ENCODE measurements around the gene ORM1.
A peak's percentile ranks its signal among the peaks of the same experiment; 100 is the strongest.

Gene ORM1

DNA sequence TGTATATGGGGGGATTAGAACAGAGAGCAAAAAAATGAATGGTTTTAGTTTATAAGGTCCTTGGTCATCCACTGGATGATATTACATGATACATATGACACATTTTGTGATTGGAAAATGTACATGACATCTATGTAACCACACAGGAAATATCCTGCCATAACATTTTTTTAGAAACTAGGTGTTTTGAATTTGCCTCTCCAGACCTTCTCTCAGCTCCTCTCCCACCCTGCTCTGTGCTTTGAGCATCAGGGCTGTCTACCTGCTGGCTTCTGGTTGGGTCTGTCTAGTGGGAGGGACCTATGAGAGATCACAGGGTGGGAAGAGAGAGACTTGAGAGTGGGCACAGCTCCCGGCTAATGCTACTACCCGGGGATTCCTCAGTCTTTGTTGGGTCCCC is 40.5 kb downstream of the ORM1 start:
- no peak for TF ChIP-seq ZNF274 (IDR thresholded peaks at IDR 0.05; ENCODE audit: low read depth, low read length)
- H3K4me3 ChIP-seq (ENCODE audit: low read length), result no peak overlapping the region

DNA sequence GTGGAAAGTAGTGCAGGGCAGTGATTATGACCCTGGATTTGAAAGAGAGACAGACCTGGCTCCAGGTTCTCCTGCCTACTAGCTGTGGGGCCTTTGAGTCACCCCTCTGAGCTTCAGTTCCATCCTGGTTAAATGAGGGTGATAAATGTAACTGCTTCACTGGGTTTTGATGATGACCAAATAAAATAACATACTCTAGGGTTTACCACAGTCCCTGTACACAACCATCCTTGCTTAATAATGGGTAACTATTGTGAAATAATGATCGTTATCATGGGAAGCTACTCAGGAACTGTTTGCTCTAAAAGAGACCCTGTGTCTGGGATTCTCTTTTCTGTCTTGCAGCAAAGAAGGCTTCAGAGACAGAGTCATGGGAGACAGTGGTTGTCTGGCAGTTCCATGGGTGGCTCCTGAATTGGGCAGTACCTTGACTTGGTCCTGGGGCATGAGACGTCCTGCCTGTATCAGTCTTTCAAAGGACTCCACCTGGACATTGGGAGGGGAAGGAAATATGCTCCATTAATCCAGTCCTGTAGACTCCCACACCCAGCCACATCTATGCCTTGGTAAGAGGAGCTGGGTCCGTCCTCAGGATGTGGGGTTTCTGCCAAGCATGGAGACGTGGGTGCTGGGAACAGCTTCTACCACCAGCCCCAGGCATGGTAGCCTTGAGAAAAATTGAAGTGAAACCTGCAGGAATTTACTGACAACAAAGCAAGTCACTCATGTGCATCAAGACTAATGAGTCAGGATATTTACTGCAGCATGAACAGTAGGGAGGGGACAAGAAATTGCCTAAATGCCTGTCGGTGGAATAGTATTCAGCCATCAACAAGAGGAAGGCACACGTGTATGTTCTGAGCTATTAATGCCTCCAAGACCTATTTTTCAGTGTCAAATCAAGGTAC is 41.5 kb downstream of the ORM1 start:
- no peak for TF ChIP-seq ZNF274 (IDR thresholded peaks at IDR 0.05; ENCODE audit: low read depth, low read length)
- H3K4me3 ChIP-seq (ENCODE audit: low read length), result no peak overlapping the region

DNA sequence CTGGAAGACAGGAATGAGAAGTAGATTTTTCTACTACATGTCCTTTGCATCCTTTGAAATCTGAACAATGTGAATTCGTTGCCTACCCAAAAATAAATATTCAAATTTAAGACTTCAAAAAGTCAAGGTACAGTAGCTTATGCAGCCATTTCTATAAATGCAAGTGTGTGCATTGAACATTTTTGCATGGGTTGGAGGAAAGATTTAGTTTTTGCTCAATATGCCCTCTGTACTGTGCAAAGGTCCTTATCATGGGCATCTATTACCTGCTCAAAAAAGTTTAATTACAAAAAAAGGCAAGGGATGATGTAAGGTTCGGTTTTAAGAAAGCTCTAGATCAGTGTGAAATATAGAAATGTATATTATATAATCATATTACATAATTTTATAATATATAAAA is 42.3 kb downstream of the ORM1 start:
- no peak overlapping the region for H3K4me3 ChIP-seq (ENCODE audit: low read length)
- no peak for TF ChIP-seq ZNF274 (IDR thresholded peaks at IDR 0.05; ENCODE audit: low read depth, low read length)

DNA sequence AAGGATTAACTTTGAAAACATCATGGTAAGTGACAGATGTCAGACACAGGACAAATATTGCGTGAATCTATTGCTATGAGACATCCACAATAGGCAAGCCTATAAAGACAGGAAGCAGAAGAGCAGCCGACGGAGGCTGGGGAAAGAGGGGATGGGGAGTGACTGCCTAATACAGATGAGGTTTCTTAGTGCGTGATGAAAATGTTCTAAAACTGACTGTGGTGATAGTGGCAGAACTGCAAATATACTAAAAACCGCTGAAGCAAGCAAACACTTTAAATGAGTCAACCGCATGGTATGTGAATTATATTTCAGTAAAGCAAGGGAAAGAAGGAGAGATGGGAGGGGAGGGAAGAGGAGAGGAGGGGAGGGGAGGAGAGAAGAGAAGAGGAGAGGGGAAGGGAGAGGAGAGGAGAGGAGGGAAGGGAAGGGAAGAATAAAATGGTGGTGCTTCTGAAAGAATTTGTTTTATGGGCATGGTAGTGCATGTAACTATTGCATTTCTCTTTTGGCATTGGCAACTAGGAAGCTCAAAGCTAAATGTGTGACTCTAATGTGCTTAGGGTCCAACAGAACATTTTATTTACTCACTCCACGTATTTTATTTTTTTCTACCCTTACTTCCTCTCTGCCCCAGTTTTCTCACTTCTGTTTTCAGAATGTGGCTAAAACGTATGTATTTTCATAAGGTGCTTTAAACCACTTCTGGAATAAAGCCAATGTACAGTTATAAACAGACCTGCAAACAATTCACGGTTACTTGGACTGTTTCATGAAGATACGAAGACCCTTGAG is 43.6 kb downstream of the ORM1 start:
- peak overlapping the region; percentile 37; the same call in 1 of the 2 replicates for H3K4me3 ChIP-seq (ENCODE audit: low read length)
- TF ChIP-seq ZNF274 (IDR thresholded peaks at IDR 0.05; ENCODE audit: low read depth, low read length), result no peak

DNA sequence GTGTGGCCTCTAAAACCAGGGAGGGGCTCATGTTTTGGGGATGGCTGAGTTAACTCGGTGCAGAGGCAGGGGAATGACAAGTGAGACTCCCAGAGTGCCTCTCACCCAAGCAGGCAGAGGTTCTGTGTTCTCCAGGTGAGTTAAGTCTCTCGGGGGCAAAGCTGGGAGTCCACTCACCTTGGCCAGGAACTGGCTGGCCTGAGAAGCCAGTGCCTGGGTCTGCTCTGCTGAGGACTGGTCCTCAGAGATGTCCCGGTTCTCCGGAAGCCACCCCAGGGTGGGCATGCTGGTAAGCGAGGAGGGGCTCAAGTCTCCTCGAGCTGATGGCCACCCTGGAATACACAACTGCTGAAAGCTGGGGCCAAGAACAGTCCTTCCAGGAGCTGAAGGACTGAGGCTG is 44.5 kb downstream of the ORM1 start:
- no peak for TF ChIP-seq ZNF274 (IDR thresholded peaks at IDR 0.05; ENCODE audit: low read depth, low read length)
- peak overlapping the region; percentile 50; the same call in 1 of the 2 replicates for H3K4me3 ChIP-seq (ENCODE audit: low read length)

DNA sequence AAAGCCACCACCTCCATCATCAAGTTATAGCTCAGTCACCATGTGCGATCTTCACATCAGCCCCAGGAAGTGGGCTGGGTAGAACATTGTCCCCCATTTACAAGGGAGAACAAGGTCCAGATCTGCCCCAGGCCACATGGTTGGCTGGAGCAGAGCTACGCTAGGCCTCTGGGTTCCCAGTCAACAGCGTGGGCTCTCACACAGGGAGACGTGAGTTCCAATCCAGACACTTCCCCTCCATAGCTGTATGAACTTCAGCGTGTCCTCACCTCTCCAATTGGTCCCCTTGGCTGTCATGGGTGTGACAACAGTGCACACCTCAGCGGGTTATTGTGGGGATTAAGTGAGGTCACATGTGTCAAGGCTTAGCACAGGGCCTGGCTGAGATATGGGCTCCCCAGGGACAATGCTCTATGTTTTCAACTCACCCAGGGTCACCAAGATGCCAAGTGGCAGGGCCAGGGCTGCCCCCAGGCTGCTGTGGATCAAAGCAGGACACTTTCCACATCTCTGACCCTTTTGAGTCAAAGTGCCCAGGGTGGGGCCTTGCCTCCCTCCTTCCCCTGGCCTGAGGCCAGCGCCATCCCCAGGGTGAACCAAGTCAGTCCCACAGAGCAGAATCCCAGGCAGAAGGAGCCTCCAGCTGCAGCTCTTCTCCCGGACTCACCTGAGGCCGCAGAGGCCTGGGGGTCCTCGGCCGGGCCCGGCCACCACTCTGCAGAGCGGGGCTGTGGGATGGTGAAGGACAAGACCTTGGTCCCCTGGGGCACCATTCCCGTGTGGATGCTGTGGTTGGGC is 45.1 kb downstream of the ORM1 start:
- no peak for TF ChIP-seq ZNF274 (IDR thresholded peaks at IDR 0.05; ENCODE audit: low read depth, low read length)
- H3K4me3 ChIP-seq (ENCODE audit: low read length), result no peak overlapping the region

DNA sequence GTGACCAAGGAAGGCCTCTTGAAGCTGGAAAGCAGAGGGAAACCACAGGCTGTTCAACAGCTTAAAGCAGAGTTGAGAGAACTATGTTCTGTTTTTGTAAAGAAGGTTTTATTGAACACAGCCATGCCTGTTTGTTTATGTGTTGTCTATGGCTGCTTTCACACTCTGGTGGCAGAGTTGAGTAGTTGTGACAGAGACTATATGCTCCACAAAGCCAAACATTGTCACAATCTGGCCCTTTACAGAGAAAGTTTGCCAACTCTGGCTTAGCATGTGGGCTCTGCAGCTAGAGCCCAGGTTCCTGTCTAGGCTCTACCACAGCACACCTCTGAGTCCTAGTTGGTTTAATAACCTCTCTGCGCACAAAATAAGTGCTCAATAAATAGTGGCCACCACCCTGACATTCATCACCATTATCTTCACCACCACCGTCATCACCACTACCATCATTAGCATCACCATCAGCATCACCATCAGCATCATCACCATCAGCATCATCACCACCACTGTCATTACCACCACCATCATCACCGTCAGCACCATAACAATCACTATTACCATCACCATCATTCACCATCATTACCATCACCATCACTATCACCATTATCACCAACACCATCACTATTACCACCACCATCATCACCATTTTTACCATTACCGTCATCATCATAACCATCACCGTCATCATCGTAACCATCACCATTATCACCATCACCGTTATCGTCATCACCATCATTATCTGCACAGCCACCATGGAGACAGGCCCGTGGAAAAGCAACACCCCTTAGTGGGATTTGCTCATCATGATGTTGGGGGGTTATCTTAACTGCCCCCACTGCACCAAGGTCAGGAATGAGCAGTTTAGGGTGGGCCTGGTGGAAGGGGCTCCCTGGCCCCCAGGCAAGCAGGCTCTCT is 46.6 kb downstream of the ORM1 start:
- no peak overlapping the region for H3K4me3 ChIP-seq (ENCODE audit: low read length)
- no peak for TF ChIP-seq ZNF274 (IDR thresholded peaks at IDR 0.05; ENCODE audit: low read depth, low read length)

DNA sequence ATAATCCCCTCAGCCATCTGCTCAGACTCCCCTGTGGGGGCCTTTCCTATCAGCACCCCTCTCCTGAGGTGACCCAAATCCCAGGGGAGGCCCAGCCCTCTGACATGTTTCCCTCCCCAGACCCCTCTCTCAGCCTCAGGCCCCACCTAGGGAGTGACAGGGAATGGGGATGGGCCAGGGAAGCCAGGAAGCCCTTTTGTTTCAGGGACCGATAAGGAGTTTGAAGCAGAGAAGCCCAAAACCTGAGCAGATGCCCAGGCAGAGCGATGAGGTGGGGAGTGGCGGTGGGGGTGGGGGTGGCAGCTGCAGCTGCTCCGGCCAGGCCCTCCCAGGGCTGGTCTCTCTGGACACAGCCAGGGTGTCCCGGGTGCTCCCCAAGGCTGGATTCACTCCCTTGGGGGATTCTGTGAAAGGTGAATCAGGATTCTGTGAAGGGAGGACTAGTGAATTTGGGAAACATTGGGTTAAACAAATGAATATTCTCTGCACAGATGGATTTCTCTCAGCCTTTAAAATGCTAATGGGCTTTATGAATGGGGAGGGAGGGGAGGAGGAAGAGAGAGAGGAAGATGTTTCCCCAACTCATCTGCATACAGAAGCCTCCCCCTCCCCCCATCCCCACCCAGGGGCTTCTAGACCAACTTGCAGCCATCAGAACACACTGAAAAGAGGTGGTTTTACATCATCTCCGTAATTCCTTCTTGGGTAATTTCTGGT is 47.5 kb downstream of the ORM1 start:
- no peak for TF ChIP-seq ZNF274 (IDR thresholded peaks at IDR 0.05; ENCODE audit: low read depth, low read length)
- no peak overlapping the region for H3K4me3 ChIP-seq (ENCODE audit: low read length)

DNA sequence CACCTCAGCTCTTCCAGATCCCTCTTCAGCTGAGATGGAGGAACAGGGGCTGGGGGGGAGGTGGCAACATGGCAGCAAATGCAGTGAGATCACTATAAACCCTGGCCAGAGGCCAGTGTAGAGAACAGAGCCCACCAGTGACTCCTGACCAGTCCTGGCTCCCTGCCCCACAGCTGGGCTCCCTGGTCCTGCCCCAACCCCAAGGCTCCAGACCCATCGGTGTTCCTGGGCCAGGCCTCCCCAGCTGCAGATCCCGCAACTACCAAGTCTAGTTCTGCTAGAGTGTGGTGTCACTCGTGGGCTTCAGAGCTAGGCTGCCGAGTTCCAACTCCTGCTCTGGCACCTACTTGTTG is 48.0 kb downstream of the ORM1 start:
- no peak for TF ChIP-seq ZNF274 (IDR thresholded peaks at IDR 0.05; ENCODE audit: low read depth, low read length)

DNA sequence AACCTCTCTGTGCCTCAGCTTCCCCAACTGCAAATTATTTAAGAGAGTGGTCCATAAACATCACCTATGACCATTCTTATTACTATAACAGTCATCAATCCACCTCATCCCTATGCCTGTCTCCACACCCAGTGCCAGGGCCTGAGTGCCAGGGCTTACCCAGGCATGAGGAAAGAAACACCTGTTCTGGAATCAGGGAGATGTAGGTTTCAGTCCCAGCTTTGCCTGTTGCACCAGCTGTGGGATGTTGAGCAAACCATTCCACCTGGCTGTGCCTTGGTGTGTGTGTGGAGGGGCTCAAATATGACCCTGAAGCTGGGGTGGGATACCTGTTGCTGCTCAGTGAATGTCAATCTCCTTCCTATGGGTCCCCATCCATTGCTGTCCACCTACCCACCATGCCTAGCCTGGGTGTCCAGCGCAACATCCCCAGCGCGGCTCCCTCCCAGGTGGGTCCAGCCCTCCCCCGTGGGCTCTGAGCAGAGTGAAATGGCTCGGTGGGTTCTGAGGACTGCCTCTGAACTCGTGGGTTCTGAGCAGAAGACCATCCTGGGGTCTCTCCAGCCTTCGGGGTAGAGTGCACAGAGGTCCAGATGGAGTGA is 48.5 kb downstream of the ORM1 start:
- TF ChIP-seq ZNF274 (IDR thresholded peaks at IDR 0.05; ENCODE audit: low read depth, low read length), result no peak
- no peak overlapping the region; the same call in 1 of the 2 replicates for H3K4me3 ChIP-seq (ENCODE audit: low read length)

More for the DNA sequence above, 48.0 kb downstream of the ORM1 start:
- no peak overlapping the region for H3K4me3 ChIP-seq (ENCODE audit: low read length)

DNA sequence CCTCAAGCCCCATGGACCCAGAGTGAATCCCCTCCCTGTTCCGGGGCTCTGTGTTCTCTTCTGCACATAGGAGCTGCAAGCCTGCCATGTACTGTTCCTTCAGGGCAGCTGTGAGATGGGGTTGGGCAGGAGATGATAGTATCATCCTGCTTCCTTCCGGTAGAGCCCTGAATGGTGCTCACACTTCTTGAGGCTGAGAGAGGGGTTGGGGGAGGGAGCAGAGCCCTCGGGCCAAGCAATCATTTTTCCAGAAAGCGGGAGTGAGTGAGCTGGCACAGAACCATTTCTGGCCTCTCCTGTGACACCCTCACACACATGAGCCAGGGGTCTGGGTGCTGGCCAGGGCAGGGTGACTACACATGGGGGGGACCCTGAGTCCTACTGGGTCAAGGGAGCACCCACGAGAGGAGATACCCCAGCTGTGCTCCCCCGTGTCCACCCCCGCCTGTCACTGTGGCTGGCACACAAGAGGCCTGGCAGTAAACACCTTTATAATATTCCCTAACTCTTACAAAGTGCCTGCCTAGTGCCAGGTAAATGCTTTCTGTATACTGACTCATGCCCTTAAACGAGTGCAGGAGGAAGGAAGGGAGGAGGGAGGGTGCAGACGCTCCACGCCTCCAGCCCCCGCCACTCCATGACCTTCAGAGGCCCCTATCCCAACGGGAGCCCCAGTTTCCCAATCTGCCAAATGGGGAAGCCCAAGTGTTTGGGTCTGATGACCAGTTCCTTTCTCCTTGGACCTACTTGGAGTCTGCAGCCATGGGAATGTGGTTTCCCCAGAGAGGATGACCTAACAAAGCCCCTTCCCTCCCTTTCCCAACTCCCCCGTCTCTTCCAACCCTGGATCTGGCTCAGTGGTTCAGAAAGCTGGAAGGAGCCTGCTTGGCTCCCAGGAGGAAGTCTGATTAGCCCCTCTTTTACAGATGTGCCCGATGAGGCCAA is 49.3 kb downstream of the ORM1 start:
- TF ChIP-seq ZNF274 (IDR thresholded peaks at IDR 0.05; ENCODE audit: low read depth, low read length), result no peak
- H3K4me3 ChIP-seq (ENCODE audit: low read length), result peak overlapping the region; percentile 15; the same call in 1 of the 2 replicates
